Fibroblast of the aortic adventitia (primary cell): ENCODE results near the gene RNF220. TPM values are rescaled to one million over a fixed set of nuclear protein-coding genes. Genes with fewer than 3 reads are reported as not detected.

Experiments used
- DNase-seq: peaks from one replicate; pipeline ENCODE4 v3.0.0-alpha.2; 2010; ENCODE audit warnings: low read depth
- H3K4me3 ChIP-seq: 2 replicates; pipeline ENCODE4 v1.5.1; 2011; ENCODE audit warnings: low read depth, mild to moderate bottlenecking, control low read depth, low read length, moderate library complexity
- CTCF ChIP-seq: IDR thresholded peaks from 2 replicates; pipeline ENCODE4 v1.5.1; 2011; ENCODE audit warnings: mild to moderate bottlenecking, low read length, control low read depth, inconsistent platforms; ENCODE audit not compliant: insufficient read depth
- total RNA-seq: library from RNA; depleted of rRNA; stranded (reverse); fragments of >200 nt; gene quantifications from 2 replicates; pipeline ENCODE4 v1.2.3, GENCODE V29; 2012; ENCODE audit warnings: low replicate concordance

Gene RNF220
- total RNA-seq, 1 donor, result 51.2 TPM

DNA sequence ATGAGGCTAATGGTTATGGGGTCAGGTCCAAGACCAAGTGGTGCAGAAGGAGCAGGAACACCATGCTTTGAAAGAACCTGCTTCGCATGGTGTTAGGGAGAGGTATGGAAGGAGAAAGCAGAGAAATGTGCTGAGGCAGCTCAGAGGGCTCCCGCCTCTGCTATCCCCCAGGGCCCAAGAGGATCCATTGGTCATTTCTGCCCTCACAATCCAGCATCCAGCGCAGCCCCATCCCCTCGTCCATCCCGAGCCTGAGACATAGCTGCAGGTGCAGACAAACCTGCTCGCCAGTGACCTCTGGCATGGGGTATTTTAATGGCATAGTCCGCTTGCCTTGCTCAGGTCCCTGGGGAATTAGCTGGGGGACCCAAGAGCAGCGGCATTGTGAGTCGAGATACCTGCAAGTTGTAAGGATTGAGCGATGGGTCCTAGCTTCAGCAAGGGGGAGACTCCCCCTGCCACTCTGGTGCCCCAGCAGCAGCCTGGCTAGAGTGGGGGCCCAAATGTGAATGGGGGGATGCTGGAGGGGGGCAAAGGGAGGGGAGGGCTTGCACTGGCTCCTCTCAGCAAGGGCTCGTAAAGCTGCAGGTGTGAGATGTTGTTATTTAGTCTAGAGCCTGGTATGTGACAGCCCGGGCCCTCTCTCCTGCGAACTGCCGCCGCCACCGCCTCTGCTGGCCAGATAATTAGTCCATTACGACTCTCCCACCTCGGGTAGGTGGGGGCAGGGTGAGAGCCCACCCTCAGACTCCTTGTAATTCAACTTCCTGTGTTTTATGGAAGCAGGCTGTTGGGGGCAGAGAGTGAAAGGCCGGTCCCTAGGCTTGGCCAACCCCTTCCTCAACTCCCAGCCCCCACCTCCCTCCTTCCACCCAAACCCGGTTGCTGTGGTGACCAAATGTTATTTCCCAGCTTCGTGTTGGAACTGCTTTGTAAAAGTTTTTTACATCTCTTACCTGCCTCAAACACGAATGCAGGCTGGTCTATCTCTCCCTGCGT is 118.8 kb downstream of the RNF220 start:
- H3K4me3 ChIP-seq, result no peak overlapping the region
- DNase-seq, result no peak
- TF ChIP-seq CTCF, result no peak

DNA sequence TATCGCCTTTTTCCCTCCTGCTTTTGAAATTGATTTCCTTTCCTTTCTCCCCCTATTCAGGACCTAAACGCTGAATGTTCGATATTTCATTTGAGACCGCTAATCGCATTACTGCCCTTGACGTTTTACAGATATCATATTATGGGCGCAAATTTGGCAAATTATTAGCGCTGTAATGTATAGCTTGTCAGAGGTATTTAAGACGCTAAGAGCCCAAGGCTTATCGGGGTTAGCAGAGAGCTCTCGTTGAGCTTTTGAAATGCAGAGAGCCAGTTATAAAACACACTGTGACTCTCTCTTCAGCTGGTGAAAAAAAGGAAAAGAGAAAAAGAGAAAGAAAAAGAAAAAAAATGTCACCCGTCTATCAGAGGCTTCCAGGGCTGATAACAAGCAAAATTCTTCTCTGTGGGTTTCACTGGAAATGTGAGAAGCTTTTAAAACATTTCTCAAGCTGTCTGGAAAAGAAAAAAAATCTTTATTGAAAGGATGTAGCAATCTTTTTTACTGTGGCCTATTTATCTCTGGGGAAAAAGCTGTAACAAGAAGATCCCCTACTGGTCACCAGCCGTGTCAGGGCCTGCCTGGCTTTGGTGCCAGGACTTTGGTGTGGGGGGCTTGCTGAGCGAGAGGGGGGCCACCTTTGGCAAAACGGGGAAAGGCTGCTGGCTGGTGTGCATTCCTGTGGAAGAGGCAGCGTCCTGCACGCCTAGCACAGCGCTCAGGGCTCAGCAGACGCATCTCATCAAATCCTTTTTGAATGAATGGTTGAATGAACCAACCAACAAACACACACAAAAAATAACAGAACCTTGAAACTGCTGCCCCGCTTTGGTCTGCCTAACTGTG is 119.8 kb downstream of the RNF220 start:
- no peak overlapping the region for H3K4me3 ChIP-seq
- no peak for DNase-seq
- no peak for TF ChIP-seq CTCF

GRCh38 chr1:44526295-44527073 is 121.4 kb downstream of the RNF220 start:
- no peak for DNase-seq
- no peak for TF ChIP-seq CTCF
- H3K4me3 ChIP-seq, result no peak overlapping the region

DNA sequence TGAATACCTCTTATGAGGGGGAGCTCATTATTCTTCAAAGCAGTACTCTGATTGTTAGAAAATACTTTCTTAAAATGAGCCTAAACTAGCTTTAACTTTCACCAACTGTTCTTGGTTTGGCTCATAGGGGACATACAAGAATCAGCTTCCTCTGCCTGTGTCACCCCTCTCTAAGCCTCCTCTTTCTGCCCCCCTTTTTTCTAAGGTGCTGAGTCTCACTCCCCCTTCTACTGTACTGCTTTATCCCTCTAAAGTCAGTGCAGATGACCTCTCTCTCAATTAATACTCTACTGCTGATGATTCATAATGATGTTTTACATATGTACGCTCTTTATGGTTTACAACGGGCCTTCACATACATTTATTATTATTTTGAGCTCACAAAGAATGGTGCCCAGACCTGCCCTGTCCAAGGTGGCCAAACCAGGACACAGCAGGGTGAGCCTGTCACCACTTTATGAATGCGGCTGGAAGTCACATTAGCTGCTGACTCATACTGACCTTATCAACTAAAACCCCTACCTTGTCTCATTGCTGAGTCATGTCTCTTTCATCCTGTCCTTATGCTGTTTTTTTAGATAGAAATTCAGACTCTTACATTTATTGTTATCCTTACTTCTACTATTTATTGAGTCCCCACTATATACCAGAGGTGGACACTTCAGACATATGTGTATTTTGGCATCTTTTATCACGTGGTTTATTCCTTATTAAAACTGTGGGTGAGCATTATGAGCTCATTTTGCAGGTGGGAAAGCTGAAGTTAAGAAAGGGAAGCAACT is 126.9 kb downstream of the RNF220 start:
- peak; percentile 22 for DNase-seq

DNA sequence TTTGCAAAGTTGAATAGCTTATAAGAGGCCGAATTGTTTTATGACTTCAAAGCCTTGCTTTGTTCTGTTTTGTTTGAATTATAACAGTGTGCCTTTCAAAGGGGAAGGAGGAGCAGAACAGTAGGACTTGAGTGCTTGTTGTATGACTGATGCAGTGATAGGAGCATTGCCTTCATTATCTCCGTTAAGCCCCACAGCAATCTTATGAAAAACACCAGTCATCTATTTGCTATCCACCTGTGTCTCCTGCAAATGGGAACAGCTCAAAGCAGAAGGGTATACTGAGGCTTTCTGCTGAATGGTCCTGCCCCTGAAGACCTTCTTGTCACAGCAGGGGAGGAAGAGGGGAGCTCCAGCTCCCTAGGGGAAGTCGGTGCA is 127.5 kb downstream of the RNF220 start:
- DNase-seq, result no peak
- TF ChIP-seq CTCF, result no peak
- H3K4me3 ChIP-seq, result no peak overlapping the region

More for the DNA sequence above, 126.9 kb downstream of the RNF220 start:
- TF ChIP-seq CTCF, result no peak
- H3K4me3 ChIP-seq, result no peak overlapping the region

DNA sequence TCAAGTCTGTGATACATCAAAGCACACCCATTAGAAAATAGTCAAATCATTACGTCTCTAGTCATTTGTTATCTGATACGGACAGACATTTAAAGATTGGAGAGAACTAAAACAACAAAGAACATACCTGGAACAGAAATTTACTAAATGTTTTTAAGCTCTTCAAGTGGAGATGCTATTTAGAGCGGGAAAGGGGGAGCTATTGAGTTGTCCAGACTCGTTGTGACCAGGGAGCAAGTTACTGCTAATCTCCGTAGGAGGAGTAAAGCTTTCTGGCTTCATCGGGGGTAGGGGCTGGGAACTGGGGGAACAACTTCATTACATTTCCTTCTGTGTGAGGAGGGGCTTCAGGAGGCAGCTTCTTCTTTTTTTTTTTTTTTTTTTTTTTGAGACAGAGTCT is 129.7 kb downstream of the RNF220 start:
- no peak overlapping the region for H3K4me3 ChIP-seq
- no peak for DNase-seq
- TF ChIP-seq CTCF, result no peak
